Aorta (tissue), 5 donors: Measurements from ENCODE around the gene ANKRD9. TPM values are rescaled to one million over a fixed set of nuclear protein-coding genes. Genes with fewer than 3 reads are reported as not detected.
A peak's percentile ranks its signal among the peaks of the same experiment; 100 is the strongest.
"Not testable (repeated sequence)": the region's sequence is repeated elsewhere in the genome, so short reads cannot be mapped to it uniquely, and the experiment has no call there.

Experiments
- ATAC-seq: fragments of 200-7000 bp; cut with Tn5 transposase; one replicate; pipeline ENCODE4 v1.9.1; 2022; ENCODE audit warnings: moderate library complexity; ENCODE audit not compliant: low FRiP score
- DNase-seq, 2 donors: peaks; one replicate each; pipeline ENCODE4 v3.0.0-alpha.2; 2020
- H3K27ac ChIP-seq, 2 donors: one replicate each; pipeline ENCODE4 v1.5.1; 2013; ENCODE audit warnings: low read length in 2 of 2, mild to moderate bottlenecking in 2 of 2, moderate library complexity in 2 of 2, control low read depth in 1 of 2, inconsistent platforms in 1 of 2, low read depth in 1 of 2
- H3K27me3 ChIP-seq, 2 donors: one replicate each; pipeline ENCODE4 v1.6.1; 2013; ENCODE audit warnings: control low read depth in 1 of 2, low read length in 1 of 2, mild to moderate bottlenecking in 1 of 2, moderate library complexity in 1 of 2; ENCODE audit not compliant: insufficient read depth in 2 of 2, control insufficient read depth in 1 of 2
- H3K36me3 ChIP-seq, 2 donors: one replicate each; pipeline ENCODE4 v1.6.1; 2013; ENCODE audit warnings: control low read depth in 1 of 2, low read length in 1 of 2, mild to moderate bottlenecking in 1 of 2; ENCODE audit not compliant: insufficient read depth in 2 of 2, control insufficient read depth in 1 of 2
- H3K4me1 ChIP-seq, 2 donors: one replicate each; pipeline ENCODE4 v1.6.1; 2013; ENCODE audit warnings: low read length in 2 of 2, control low read depth in 1 of 2, mild to moderate bottlenecking in 1 of 2, moderate library complexity in 1 of 2; ENCODE audit not compliant: insufficient read depth in 2 of 2, control insufficient read depth in 1 of 2
- H3K4me3 ChIP-seq, 2 donors: one replicate each; pipeline ENCODE4 v1.5.1; 2013; ENCODE audit warnings: low read length in 2 of 2, control low read depth in 1 of 2, mild to moderate bottlenecking in 1 of 2
- H3K9me3 ChIP-seq: one replicate; pipeline ENCODE4 v1.6.1; 2013; ENCODE audit warnings: mild to moderate bottlenecking, low read length; ENCODE audit not compliant: control insufficient read depth
- WGBS, 2 donors: extraction: QIAGEN DNeasy Blood & Tissue Kit; methylation state at CpG; one replicate each; pipeline ENCODE4 v1.1.7; 2013; 5-methylcytosine and 5-hydroxymethylcytosine counted together
- intact Hi-C, 2 donors: fragments of 100-400 bp; cut with DNase I; formaldehyde crosslinking; loops; one replicate each; pipeline versions ENCODE4 v1.14.2 to v1.15.0; 2022
- long read RNA-seq, 2 donors: library from polyadenylated mRNA; unstranded; transcript quantifications; one replicate each; pipeline ENCODE4 v2.0.0, GENCODE V29; 2020 to 2021
- polyA plus RNA-seq, 2 donors: library from polyadenylated mRNA; stranded (reverse); fragments of 200-250 nt; gene quantifications; one replicate each; pipeline ENCODE4 v1.2.3, GENCODE V29; 2013
- total RNA-seq, 2 donors: library from RNA; stranded (reverse); fragmentation: NEBNext Ultra II Directional; extraction: Animal tissue kit (Norgen Biotek cat#: 25700); gene quantifications; one replicate each; pipeline ENCODE4 v1.2.1, GENCODE V29; 2021
- donor health status: healthy with polysubstance abuse.
- donor health status: Bipolar disorder and iron deficiency.
- donor health status: DM: no; HTN: no; CAD: no.
- donor health status: DM: no; HTN: no; CAD: no.
- donor health status: DM: yes; HTN: yes; CAD: no.

ANKRD9 gene
- total RNA-seq, result 10 to 100 TPM; 13.7 to 15.0 TPM
- 1 to 10 TPM; 3.0 to 5.7 TPM for polyA plus RNA-seq
- long read RNA-seq, donor 1, partial matches to known transcripts, result 0 of 5 reads
- long read RNA-seq, donor 1, other reads (novel, unspliced or antisense), result 5 of 5 reads
- long read RNA-seq, donor 2, full-length matches to known transcripts, result 21 of 26 reads
- long read RNA-seq, donor 2, partial matches to known transcripts, result 0 of 26 reads
- long read RNA-seq, donor 2, other reads (novel, unspliced or antisense), result 5 of 26 reads

- H3K27me3 ChIP-seq, result no peaks in the 10 kb centered on the region
- H3K4me1 ChIP-seq, result no peaks in the 10 kb centered on the region
- H3K4me3 ChIP-seq, result peak within 1 kb of the TSS; percentile 56 to 58
- ATAC-seq, result peak; percentile 95
- intact Hi-C loops, result loop anchor here (5.0 to 10.0 kb wide), 2 partner anchors 148 to 275 kb away; partner anchors contain the start of genes CINP (in 1 of the 2) and TECPR2 (in 1 of the 2)
- WGBS, 2 donors, result 7 to 9% methylated on average over 75 to 91 of the region's 91 CpGs
- peak within 1 kb of the TSS in 1 of 2 donors; percentile 7 for H3K27ac ChIP-seq
- peak; percentile 97 to 99 for DNase-seq
- no peaks in the 10 kb centered on the region for H3K36me3 ChIP-seq
- no peaks in the 10 kb centered on the region for H3K9me3 ChIP-seq
Measured at GRCh38 chr14:102509746-102510615, at the start of gene ANKRD9. ANKRD9 (minus strand) TSS chr14:102509776; CDS start chr14:102507889, 1,887 bp downstream.

GRCh38 chr14:102558556-102558955 lies 49.0 kb upstream of the ANKRD9 start:
- ATAC-seq (no peak), DNase-seq (no peak)
- no peak overlapping the region for H3K4me3 ChIP-seq
- H3K27me3 ChIP-seq, result no peaks in the 10 kb centered on the region
- intact Hi-C loops, result no loop called here
- H3K4me1 ChIP-seq, result no peaks in the 10 kb centered on the region
- 74 to 79% methylated on average over 4 of the region's 4 CpGs for WGBS, 2 donors
- H3K27ac ChIP-seq, result no peak overlapping the region
- H3K9me3 ChIP-seq, result no peaks in the 10 kb centered on the region
- no peaks in the 10 kb centered on the region for H3K36me3 ChIP-seq

GRCh38 chr14:102557434-102558226 lies 48.1 kb upstream of the ANKRD9 start:
- Histone ChIP-seq H3K9me3 (no peaks in the 10 kb centered on the region), H3K27ac (no peak overlapping the region), H3K4me1 (no peaks in the 10 kb centered on the region), H3K27me3 (no peaks in the 10 kb centered on the region), H3K36me3 (no peaks in the 10 kb centered on the region), H3K4me3 (no peak overlapping the region)
- 91 to 93% methylated on average over 12 of the region's 12 CpGs for WGBS, 2 donors
- ATAC-seq, result no peak
- no peak for DNase-seq
- intact Hi-C loops, result no loop called here

- intact Hi-C loops, result no loop called here
- Histone ChIP-seq H3K36me3 (no peaks in the 10 kb centered on the region), H3K27me3 (no peaks in the 10 kb centered on the region), H3K9me3 (no peaks in the 10 kb centered on the region), H3K27ac (no peak overlapping the region), H3K4me3 (no peak overlapping the region), H3K4me1 (no peaks in the 10 kb centered on the region)
- DNase-seq (no peak), ATAC-seq (no peak)
- 97 to 98% methylated on average over 12 to 14 of the region's 14 CpGs for WGBS, 2 donors
Measured at GRCh38 chr14:102556098-102556677, 46.6 kb upstream of the ANKRD9 start.

GRCh38 chr14:102554821-102555819 lies 45.5 kb upstream of the ANKRD9 start:
- intact Hi-C loops, result no loop called here
- Histone ChIP-seq H3K4me1 (no peaks in the 10 kb centered on the region), H3K9me3 (no peaks in the 10 kb centered on the region), H3K27me3 (no peaks in the 10 kb centered on the region), H3K4me3 (peak overlapping the region; percentile 62 to 64), H3K27ac (no peak overlapping the region), H3K36me3 (no peaks in the 10 kb centered on the region)
- ATAC-seq (peak; percentile 61), DNase-seq (peak in 1 of 2 donors; percentile 87)
- WGBS, 2 donors, result 3 to 4% methylated on average over 79 to 94 of the region's 94 CpGs

- no peak overlapping the region for H3K4me3 ChIP-seq
- H3K27me3 ChIP-seq, result no peaks in the 10 kb centered on the region
- H3K9me3 ChIP-seq, result no peaks in the 10 kb centered on the region
- intact Hi-C loops, result no loop called here
- ATAC-seq, result no peak
- DNase-seq, result no peak
- no peaks in the 10 kb centered on the region for H3K4me1 ChIP-seq
- no peak overlapping the region for H3K27ac ChIP-seq
- no peaks in the 10 kb centered on the region for H3K36me3 ChIP-seq
- WGBS, 2 donors, result 74 to 84% methylated on average over 14 of the region's 14 CpGs
Measured at GRCh38 chr14:102551995-102552705, 42.6 kb upstream of the ANKRD9 start.

GRCh38 chr14:102550927-102551401 lies 41.4 kb upstream of the ANKRD9 start:
- DNase-seq, H3K36me3 ChIP-seq, H3K27me3 ChIP-seq, H3K9me3 ChIP-seq, H3K27ac ChIP-seq, ATAC-seq, intact Hi-C loops, H3K4me3 ChIP-seq, H3K4me1 ChIP-seq: not testable (repeated sequence)
- WGBS, 2 donors, result 90 to 93% methylated on average over 3 of the region's 3 CpGs
